Astrocyte (in vitro differentiated cells and primary cell): ENCODE measurements around the gene SMARCD1. TPM values are rescaled to one million over a fixed set of nuclear protein-coding genes. Genes with fewer than 3 reads are reported as not detected.

ENCODE experiments used
- DNase-seq: peaks from one replicate; pipeline ENCODE4 v3.0.0-alpha.2; 2010; ENCODE audit warnings: low read depth
- FAIRE-seq: peaks from 2 replicates; lab custom pipeline; 2011; peaks lifted over from hg19 to GRCh38; lab: Jason Lieb, UNC
- H2AFZ ChIP-seq: 2 replicates; pipeline ENCODE4 v1.6.0; 2012; ENCODE audit warnings: low read depth, low read length, inconsistent platforms
- H3K27ac ChIP-seq: 2 replicates; pipeline ENCODE4 v1.5.1; 2011; ENCODE audit warnings: low read depth, low read length, inconsistent platforms
- H3K27me3 ChIP-seq: 2 replicates; pipeline ENCODE4 v1.6.0; 2011; ENCODE audit warnings: low read length, inconsistent platforms; ENCODE audit not compliant: insufficient read depth
- H3K36me3 ChIP-seq: 2 replicates; pipeline ENCODE4 v1.5.1; 2011; ENCODE audit warnings: low read length, inconsistent platforms; ENCODE audit not compliant: insufficient read depth
- H3K4me1 ChIP-seq: 2 replicates; pipeline ENCODE4 v1.5.1; 2011; ENCODE audit warnings: low read length, inconsistent platforms; ENCODE audit not compliant: insufficient read depth
- H3K4me2 ChIP-seq: 2 replicates; pipeline ENCODE4 v1.6.0; 2012; ENCODE audit warnings: low read length, inconsistent platforms
- H3K4me3 ChIP-seq: 2 replicates; pipeline ENCODE4 v1.5.1; 2011; ENCODE audit warnings: low read depth, mild to moderate bottlenecking, low read length, inconsistent platforms; ENCODE audit not compliant: insufficient read depth
- H3K79me2 ChIP-seq: 2 replicates; pipeline ENCODE4 v1.6.0; 2012; ENCODE audit warnings: mild to moderate bottlenecking, low read length, inconsistent platforms; ENCODE audit not compliant: insufficient read depth
- H3K9ac ChIP-seq: 2 replicates; pipeline ENCODE4 v1.6.0; 2012; ENCODE audit warnings: mild to moderate bottlenecking, low read length, inconsistent platforms
- H3K9me3 ChIP-seq: 2 replicates; pipeline ENCODE4 v1.5.1; 2012; ENCODE audit warnings: low read depth, mild to moderate bottlenecking, low read length, inconsistent platforms; ENCODE audit not compliant: insufficient read depth
- H4K20me1 ChIP-seq: 2 replicates; pipeline ENCODE4 v1.6.0; 2012; ENCODE audit warnings: low read length, inconsistent platforms; ENCODE audit not compliant: insufficient read depth
- H3K27ac Mint-ChIP-seq: one replicate; pipeline ENCODE4 v1.8.0; 2021; ENCODE audit warnings: mild to moderate bottlenecking, mixed read lengths; ENCODE audit not compliant: unreplicated experiment
- H3K27me3 Mint-ChIP-seq: one replicate; pipeline ENCODE4 v1.8.0; 2021; ENCODE audit warnings: low read depth, mixed read lengths; ENCODE audit not compliant: unreplicated experiment
- H3K36me3 Mint-ChIP-seq: one replicate; pipeline ENCODE4 v1.8.0; 2021; ENCODE audit warnings: low read depth, mixed read lengths; ENCODE audit not compliant: unreplicated experiment
- H3K4me1 Mint-ChIP-seq: one replicate; pipeline ENCODE4 v1.8.0; 2021; ENCODE audit warnings: low read depth, mixed read lengths; ENCODE audit not compliant: unreplicated experiment
- H3K4me3 Mint-ChIP-seq: one replicate; pipeline ENCODE4 v1.8.0; 2021; ENCODE audit warnings: mild to moderate bottlenecking, moderate library complexity, mixed read lengths; ENCODE audit not compliant: unreplicated experiment
- H3K9me3 Mint-ChIP-seq: one replicate; pipeline ENCODE4 v1.8.0; 2021; ENCODE audit warnings: mild to moderate bottlenecking, mixed read lengths; ENCODE audit not compliant: unreplicated experiment
- CTCF ChIP-seq: IDR thresholded peaks from 2 replicates; pipeline ENCODE4 v1.5.1; 2011; ENCODE audit warnings: low read depth, mild to moderate bottlenecking, inconsistent platforms, low read length, moderate library complexity; ENCODE audit not compliant: insufficient read depth
- EZH2 ChIP-seq: IDR thresholded peaks from 2 replicates; pipeline ENCODE4 v1.6.1; 2012; ENCODE audit warnings: mild to moderate bottlenecking, low read length, inconsistent platforms; ENCODE audit not compliant: insufficient read depth
- total RNA-seq: library from RNA; stranded (reverse); gene quantifications from 2 replicates; pipeline ENCODE4 v1.2.1, GENCODE V29; 2021

SMARCD1 gene
- total RNA-seq, 1 donor from 2014 or later = 64.4 TPM

- Mint-ChIP-seq H3K4me1 (peaks cover 21% of the 10 kb centered on the region), H3K4me3 (peak overlapping the region; percentile 74), H3K36me3 (peaks cover 23% of the 10 kb centered on the region), H3K9me3 (peaks cover 3% of the 10 kb centered on the region), H3K27me3 (peaks cover 50% of the 10 kb centered on the region), H3K27ac (no peak overlapping the region)
- Histone ChIP-seq H2AFZ (no peak overlapping the region), H3K79me2 (no peaks in the 10 kb centered on the region), H3K4me3 (no peak overlapping the region), H3K4me1 (peaks cover 20% of the 10 kb centered on the region), H3K36me3 (no peaks in the 10 kb centered on the region), H3K27ac (no peak overlapping the region), H4K20me1 (peaks cover 5% of the 10 kb centered on the region), H3K4me2 (no peak overlapping the region), H3K9me3 (no peaks in the 10 kb centered on the region), H3K27me3 (peaks cover 6% of the 10 kb centered on the region), H3K9ac (no peak overlapping the region)
- no peak for FAIRE-seq
- DNase-seq = no peak
- TF ChIP-seq EZH2 (no peak), CTCF (no peak)
These were observed 26.3 kb upstream of the SMARCD1 start for GRCh38 chr12:50058743-50059312.

- H3K9me3 ChIP-seq = no peaks in the 10 kb centered on the region
- H2AFZ ChIP-seq = no peak overlapping the region
- peaks cover 20% of the 10 kb centered on the region for H3K4me1 ChIP-seq
- peaks cover 6% of the 10 kb centered on the region for H3K27me3 ChIP-seq
- peak overlapping the region; percentile 40 for H3K4me2 ChIP-seq
- Mint-ChIP-seq H3K9me3 (peaks cover 3% of the 10 kb centered on the region), H3K36me3 (peaks cover 23% of the 10 kb centered on the region), H3K27ac (peak overlapping the region; percentile 6), H3K4me3 (peak overlapping the region; percentile 34), H3K27me3 (peaks cover 51% of the 10 kb centered on the region), H3K4me1 (peaks cover 21% of the 10 kb centered on the region)
- no peak for TF ChIP-seq EZH2
- no peak for TF ChIP-seq CTCF
- H3K4me3 ChIP-seq = no peak overlapping the region
- H4K20me1 ChIP-seq = peaks cover 5% of the 10 kb centered on the region
- H3K9ac ChIP-seq = no peak overlapping the region
- no peaks in the 10 kb centered on the region for H3K36me3 ChIP-seq
- no peak overlapping the region for H3K27ac ChIP-seq
- FAIRE-seq = no peak
- H3K79me2 ChIP-seq = no peaks in the 10 kb centered on the region
- DNase-seq = peak; percentile 20
These were observed 25.6 kb upstream of the SMARCD1 start for GRCh38 chr12:50059440-50060119.

- peaks cover 6% of the 10 kb centered on the region for H3K27me3 ChIP-seq
- peaks cover 3% of the 10 kb centered on the region for H3K9me3 Mint-ChIP-seq
- peak overlapping the region; percentile 40 for H3K4me2 ChIP-seq
- H3K4me3 ChIP-seq = no peak overlapping the region
- peaks cover 5% of the 10 kb centered on the region for H4K20me1 ChIP-seq
- no peak for FAIRE-seq
- H3K27ac Mint-ChIP-seq = no peak overlapping the region
- TF ChIP-seq CTCF (no peak), EZH2 (no peak)
- H3K4me1 Mint-ChIP-seq = peaks cover 21% of the 10 kb centered on the region
- no peak overlapping the region for H2AFZ ChIP-seq
- peaks cover 20% of the 10 kb centered on the region for H3K4me1 ChIP-seq
- no peak overlapping the region for H3K4me3 Mint-ChIP-seq
- DNase-seq = no peak
- peaks cover 53% of the 10 kb centered on the region for H3K27me3 Mint-ChIP-seq
- H3K36me3 Mint-ChIP-seq = peaks cover 23% of the 10 kb centered on the region
- H3K27ac ChIP-seq = no peak overlapping the region
- no peaks in the 10 kb centered on the region for H3K36me3 ChIP-seq
- H3K79me2 ChIP-seq = no peaks in the 10 kb centered on the region
- no peaks in the 10 kb centered on the region for H3K9me3 ChIP-seq
- no peak overlapping the region for H3K9ac ChIP-seq
These were observed 25.0 kb upstream of the SMARCD1 start for GRCh38 chr12:50060120-50060468.
